Prostate gland (tissue), 2 donors: Measurements from ENCODE around the gene DYNLT1. TPM values are rescaled to one million over a fixed set of nuclear protein-coding genes. Genes with fewer than 3 reads are reported as not detected.
"Not testable (repeated sequence)": the region's sequence is repeated elsewhere in the genome, so short reads cannot be mapped to it uniquely, and the experiment has no call there.

ENCODE experiments used
- DNase-seq: peaks from one replicate; pipeline ENCODE4 v3.0.0-alpha.2; 2019; ENCODE audit warnings: low spot score
- H3K27ac ChIP-seq, 2 donors: fragments of 200-600 bp; sonication (generic); 2 replicates each; pipeline ENCODE4 v1.5.1; 2017 to 2019
- H3K27me3 ChIP-seq: fragments of 200-600 bp; sonication (generic); replicated peaks from 2 replicates; pipeline ENCODE4 v1.5.1; 2019; ENCODE audit not compliant: insufficient read depth
- H3K36me3 ChIP-seq, 2 donors: fragments of 200-600 bp; sonication (generic); 1 replicate in 1 of 2; 2 replicates in 1 of 2; pipeline versions ENCODE4 v1.5.1 to v1.8.1; 2017 to 2019
- H3K4me1 ChIP-seq: fragments of 200-600 bp; sonication (generic); replicated peaks from 2 replicates; pipeline ENCODE4 v1.5.1; 2019
- H3K4me3 ChIP-seq, 2 donors: fragments of 200-600 bp; sonication (generic); 2 replicates each; pipeline ENCODE4 v1.5.1; 2017 to 2019
- H3K9me3 ChIP-seq: fragments of 200-600 bp; sonication (generic); 2 replicates; pipeline ENCODE4 v1.5.1; 2017
- CTCF ChIP-seq, 4 experiments: fragments of 200-600 bp in 2 of 4; fragments of 450-650 bp in 2 of 4; sonication (generic) in 2 of 4; IDR thresholded peaks; 1 replicate in 3 of 4; 2 replicates in 1 of 4; pipeline ENCODE4 v1.5.1; 2016 to 2019; ENCODE audit warnings: antibody characterized with exemption in 4 of 4, mild to moderate bottlenecking in 2 of 4, moderate library complexity in 2 of 4
- POLR2A ChIP-seq: fragments of 450-650 bp; IDR thresholded peaks from one replicate; pipeline ENCODE4 v1.6.1; 2016; ENCODE audit warnings: antibody characterized with exemption, mild to moderate bottlenecking
- POLR2AphosphoS5 ChIP-seq: sonication (generic); formaldehyde crosslinking; IDR thresholded peaks from one replicate; pipeline ENCODE4 v1.6.1; 2017; ENCODE audit warnings: antibody characterized with exemption
- WGBS: methylation state at CpG from one replicate; pipeline ENCODE4 v1.1.5; 2018; 5-methylcytosine and 5-hydroxymethylcytosine counted together
- intact Hi-C: fragments of 100-400 bp; cut with DNase I; formaldehyde crosslinking; loops from one replicate; pipeline ENCODE4 v1.14.2; 2022
- total RNA-seq, 2 donors: library from RNA; depleted of rRNA; stranded (reverse); fragments of >200 nt; gene quantifications; one replicate each; pipeline ENCODE4 v1.1.0, GENCODE V29; 2016

The DYNLT1 gene
- total RNA-seq, 2 donors from 2014 or later, result 95.9 to 138 TPM

- TF ChIP-seq POLR2AphosphoS5, result no peak
- no peak for TF ChIP-seq CTCF (IDR thresholded peaks at IDR 0.05)
- no peak for TF ChIP-seq POLR2A
- Histone ChIP-seq H3K4me1 (no peaks in the 10 kb centered on the region), H3K27me3 (no peaks in the 10 kb centered on the region), H3K9me3 (no peaks in the 10 kb centered on the region), H3K36me3 (no peaks in the 10 kb centered on the region), H3K4me3 (no peak overlapping the region), H3K27ac (no peak overlapping the region)
- intact Hi-C loops, result no loop called here
- no peak for DNase-seq
- 82% methylated on average over 11 of the region's 11 CpGs for WGBS
Measured at GRCh38 chr6:158677906-158678578, 33.5 kb upstream of the DYNLT1 start.

GRCh38 chr6:158677094-158677493 is 32.6 kb upstream of the DYNLT1 start:
- H3K36me3 ChIP-seq, H3K27ac ChIP-seq, H3K27me3 ChIP-seq, DNase-seq, H3K4me3 ChIP-seq, H3K4me1 ChIP-seq, H3K9me3 ChIP-seq, intact Hi-C loops: not testable (repeated sequence)
- WGBS, result 98% methylated on average over 3 of the region's 3 CpGs

- 69% methylated on average over 14 of the region's 14 CpGs for WGBS
- no peak for TF ChIP-seq POLR2A
- no peak for TF ChIP-seq POLR2AphosphoS5
- TF ChIP-seq CTCF (IDR thresholded peaks at IDR 0.05), result no peak
Measured at GRCh38 chr6:158674342-158675131, 30.0 kb upstream of the DYNLT1 start.

GRCh38 chr6:158672726-158673125 is 28.2 kb upstream of the DYNLT1 start:
- Histone ChIP-seq H3K27me3 (no peaks in the 10 kb centered on the region), H3K9me3 (no peaks in the 10 kb centered on the region), H3K36me3 (no peaks in the 10 kb centered on the region), H3K27ac (no peak overlapping the region), H3K4me1 (no peaks in the 10 kb centered on the region), H3K4me3 (no peak overlapping the region)
- intact Hi-C loops, result no loop called here
- TF ChIP-seq CTCF (IDR thresholded peaks at IDR 0.05), result no peak
- TF ChIP-seq POLR2AphosphoS5, result no peak
- no peak for TF ChIP-seq POLR2A
- WGBS, result 97% methylated on average over 6 of the region's 6 CpGs
- DNase-seq, result no peak

More at GRCh38 chr6:158674342-158675131, 30.0 kb upstream of the DYNLT1 start:
- H3K4me1 ChIP-seq, result no peaks in the 10 kb centered on the region
- no peak overlapping the region for H3K4me3 ChIP-seq
- DNase-seq, result no peak
- no peaks in the 10 kb centered on the region for H3K27me3 ChIP-seq
- H3K36me3 ChIP-seq, result no peaks in the 10 kb centered on the region
- no peaks in the 10 kb centered on the region for H3K9me3 ChIP-seq
- intact Hi-C loops, result no loop called here
- H3K27ac ChIP-seq, result no peak overlapping the region

- H3K36me3 ChIP-seq, intact Hi-C loops, H3K4me3 ChIP-seq, H3K27ac ChIP-seq, DNase-seq, H3K9me3 ChIP-seq, H3K27me3 ChIP-seq, H3K4me1 ChIP-seq: not testable (repeated sequence)
- 95% methylated on average over 8 of the region's 8 CpGs for WGBS
Measured at GRCh38 chr6:158672119-158672518, 27.6 kb upstream of the DYNLT1 start.
